ENCODE results near the gene SETX.
"Not testable (repeated sequence)": the region's sequence is repeated elsewhere in the genome, so short reads cannot be mapped to it uniquely, and the experiment has no call there.

SETX gene

GRCh38 chr9:132354637-132355355 is at the start of gene SETX:
TSS of gene SETX (minus strand) at chr9:132354986. CDS start at chr9:132349428, 5,558 bp downstream.
- peak; percentile 92 for DNase-seq

- DNase-seq = no peak
These were observed 49.6 kb upstream of the SETX start for GRCh38 chr9:132404228-132404881.

DNA sequence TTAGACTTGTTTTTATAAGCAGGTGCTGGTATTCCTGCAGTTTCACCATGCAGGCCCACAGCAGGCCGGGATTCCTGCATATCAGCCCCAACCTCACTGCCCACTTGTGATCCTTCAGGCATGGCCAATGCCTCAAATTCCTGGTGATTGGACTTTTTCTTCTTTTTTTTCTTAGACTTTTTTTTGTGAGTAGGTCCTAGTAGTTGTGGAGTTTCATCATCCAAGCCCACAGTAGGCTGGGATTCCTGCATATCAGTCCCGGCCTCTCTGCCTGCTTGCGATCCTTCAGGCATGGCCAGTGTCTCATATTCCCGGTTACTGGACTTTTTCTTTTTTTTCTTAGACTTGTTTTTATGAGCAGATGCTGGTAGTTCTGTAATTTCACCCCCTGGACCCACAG is 47.0 kb upstream of the SETX start:
- DNase-seq = no peak

DNA sequence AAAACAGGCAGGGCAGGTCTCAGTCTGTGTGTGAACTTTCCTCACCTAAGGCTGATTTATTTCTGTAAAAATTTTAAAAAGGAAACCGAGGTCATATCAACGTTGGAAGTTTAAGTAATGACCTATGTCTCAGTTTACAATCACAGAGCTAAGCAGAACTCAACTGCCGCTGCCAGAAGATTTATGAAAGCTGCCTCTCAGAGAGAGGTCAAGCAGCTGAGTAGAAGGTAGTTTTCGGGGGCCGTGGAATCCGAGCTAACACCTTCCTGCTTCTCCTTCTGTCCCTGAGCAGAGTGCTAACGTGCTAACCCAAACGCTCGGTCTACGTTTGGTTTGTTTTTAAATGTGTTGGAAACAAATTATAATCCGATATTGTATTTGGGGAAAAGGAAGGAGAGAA is 40.8 kb upstream of the SETX start:
- DNase-seq = no peak

- no peak for DNase-seq
These were observed 36.7 kb upstream of the SETX start for GRCh38 chr9:132391449-132391848.

DNA sequence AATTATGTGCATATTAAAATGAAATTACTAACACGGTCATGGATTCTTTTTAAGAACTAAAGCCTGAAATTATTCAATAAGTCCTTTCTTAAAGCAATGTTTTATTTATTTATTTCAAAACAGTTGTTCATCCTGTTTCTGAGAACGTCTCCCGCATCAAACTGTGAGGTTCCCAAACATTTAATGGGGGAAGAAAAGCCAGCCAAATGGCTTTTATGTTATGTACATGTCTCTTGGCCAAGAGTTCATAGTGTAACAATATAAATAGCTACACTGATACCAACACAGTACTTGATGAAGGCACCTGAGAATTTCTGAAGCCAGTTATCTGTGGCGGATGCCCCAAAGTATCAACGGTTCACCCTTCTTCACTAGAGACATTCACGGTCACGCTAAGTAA is 36.2 kb upstream of the SETX start:
- DNase-seq = no peak

DNA sequence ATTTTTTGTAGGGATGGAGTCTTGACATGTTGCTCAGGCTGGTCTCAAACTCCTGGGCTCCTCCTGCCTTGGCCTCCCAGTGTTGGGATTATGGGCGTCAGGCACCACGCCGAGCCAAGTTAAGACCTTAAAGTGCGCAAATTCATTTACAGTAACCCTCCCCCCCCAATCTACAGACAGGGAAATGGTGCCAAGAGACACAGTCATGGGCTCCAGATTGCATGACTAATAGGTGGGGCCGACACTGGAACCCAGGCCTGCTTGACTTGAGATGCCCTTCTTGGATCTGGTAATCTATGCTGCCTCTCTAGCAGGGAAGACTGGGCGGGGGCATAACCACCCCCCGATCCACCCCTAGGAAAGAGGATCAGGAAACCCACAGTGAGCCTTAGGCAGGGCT is 32.3 kb upstream of the SETX start:
- no peak for DNase-seq

GRCh38 chr9:132384376-132384775 is 29.6 kb upstream of the SETX start:
- DNase-seq = no peak

GRCh38 chr9:132383462-132383883 is 28.7 kb upstream of the SETX start:
- DNase-seq = no peak

- DNase-seq = no peak
These were observed 27.3 kb upstream of the SETX start for GRCh38 chr9:132381966-132382541.

GRCh38 chr9:132378416-132378815 is 23.6 kb upstream of the SETX start:
- not testable (repeated sequence) for DNase-seq

DNA sequence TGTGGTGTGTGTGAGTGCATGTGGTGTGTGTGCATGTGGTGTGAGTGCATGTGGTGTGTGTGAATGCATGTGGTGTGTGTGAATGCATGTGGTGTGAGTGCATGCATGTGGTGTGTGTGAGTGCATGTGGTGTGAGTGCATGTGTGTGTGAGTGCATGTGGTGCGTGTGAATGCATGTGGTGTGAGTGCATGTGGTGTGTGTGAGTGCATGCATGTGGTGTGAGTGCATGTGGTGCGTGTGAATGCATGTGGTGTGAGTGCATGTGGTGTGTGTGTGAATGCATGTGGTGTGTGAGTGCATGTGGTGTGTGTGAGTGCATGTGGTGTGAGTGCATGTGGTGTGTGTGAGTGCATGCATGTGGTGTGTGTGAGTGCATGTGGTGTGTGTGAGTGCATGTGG is 23.0 kb upstream of the SETX start:
- not testable (repeated sequence) for DNase-seq

- DNase-seq = no peak
These were observed 17.6 kb upstream of the SETX start for GRCh38 chr9:132372177-132373095.

- DNase-seq = no peak
These were observed 15.8 kb upstream of the SETX start for GRCh38 chr9:132370592-132370991.

- DNase-seq = no peak
These were observed 14.6 kb upstream of the SETX start for GRCh38 chr9:132369421-132369820.

GRCh38 chr9:132367613-132368313 is 13.0 kb upstream of the SETX start:
- DNase-seq = no peak

DNA sequence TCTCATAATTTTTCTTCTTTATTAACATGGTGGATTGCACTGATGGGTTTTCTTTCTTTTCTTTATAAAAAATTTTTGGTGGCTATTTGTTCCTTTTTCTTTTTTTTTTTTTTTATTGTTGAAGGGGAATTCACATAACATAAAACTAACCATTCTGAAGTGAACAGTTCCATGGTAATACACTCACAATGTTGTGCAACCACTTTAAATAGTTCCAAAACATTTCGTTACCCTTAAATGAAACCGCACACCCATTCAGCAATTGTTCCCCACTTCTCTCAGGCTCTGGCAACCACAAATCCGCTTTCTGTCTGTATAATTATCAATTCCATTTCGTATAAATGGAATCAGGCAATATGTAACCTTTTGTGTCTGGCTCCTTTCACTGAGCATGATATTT is 11.7 kb upstream of the SETX start:
- no peak for DNase-seq

DNA sequence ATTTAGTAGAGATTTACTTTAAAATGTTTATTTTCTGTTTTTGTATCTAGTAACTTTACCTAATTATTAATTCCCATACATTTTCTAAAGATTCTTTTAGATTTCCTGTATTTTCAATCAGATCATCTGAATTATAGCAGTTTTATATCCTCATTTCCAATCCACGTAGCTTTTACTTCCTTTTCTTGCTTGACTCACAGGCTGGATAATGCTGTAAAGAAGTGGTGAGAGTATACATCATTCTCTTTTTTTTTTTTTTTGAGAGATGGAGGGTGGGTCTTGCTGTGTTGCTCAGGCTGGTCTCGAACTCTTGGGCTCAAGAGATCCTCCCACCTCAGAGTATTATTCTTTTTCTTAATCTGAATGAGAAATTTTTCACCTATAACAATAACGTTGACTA is 11.2 kb upstream of the SETX start:
- no peak for DNase-seq

GRCh38 chr9:132364068-132364467 is 9.3 kb upstream of the SETX start:
- DNase-seq = no peak

GRCh38 chr9:132357764-132358163 is 3.0 kb upstream of the SETX start:
- DNase-seq = no peak

DNA sequence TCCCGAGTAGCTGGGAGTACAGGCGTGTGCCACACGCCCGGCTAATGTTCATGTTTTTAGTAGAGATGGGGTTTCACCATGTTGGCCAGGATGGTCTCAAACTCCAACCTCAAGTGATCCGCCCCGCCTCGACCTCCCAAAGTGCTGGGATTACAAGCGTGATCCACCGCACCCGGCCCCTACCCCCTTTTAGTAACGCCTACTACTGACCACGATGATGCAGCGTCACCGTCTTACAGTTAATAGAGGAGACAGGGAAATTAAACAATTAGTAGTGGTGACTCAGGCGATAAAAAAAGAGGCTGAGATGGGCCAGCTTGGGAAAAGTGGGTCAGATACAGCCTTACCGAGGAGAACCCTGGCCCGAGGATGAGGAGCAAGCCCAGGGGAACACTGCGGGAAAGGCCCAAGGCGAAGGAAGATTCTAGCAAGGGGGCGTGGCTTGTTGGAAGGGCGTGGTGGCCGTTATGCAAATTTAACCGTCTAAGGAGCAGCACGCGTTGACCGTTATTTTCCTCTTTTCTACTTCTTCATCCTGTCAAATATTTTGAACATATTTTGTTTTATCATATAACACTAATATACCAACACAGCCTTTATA is 1.6 kb upstream of the SETX start:
- DNase-seq = no peak

DNA sequence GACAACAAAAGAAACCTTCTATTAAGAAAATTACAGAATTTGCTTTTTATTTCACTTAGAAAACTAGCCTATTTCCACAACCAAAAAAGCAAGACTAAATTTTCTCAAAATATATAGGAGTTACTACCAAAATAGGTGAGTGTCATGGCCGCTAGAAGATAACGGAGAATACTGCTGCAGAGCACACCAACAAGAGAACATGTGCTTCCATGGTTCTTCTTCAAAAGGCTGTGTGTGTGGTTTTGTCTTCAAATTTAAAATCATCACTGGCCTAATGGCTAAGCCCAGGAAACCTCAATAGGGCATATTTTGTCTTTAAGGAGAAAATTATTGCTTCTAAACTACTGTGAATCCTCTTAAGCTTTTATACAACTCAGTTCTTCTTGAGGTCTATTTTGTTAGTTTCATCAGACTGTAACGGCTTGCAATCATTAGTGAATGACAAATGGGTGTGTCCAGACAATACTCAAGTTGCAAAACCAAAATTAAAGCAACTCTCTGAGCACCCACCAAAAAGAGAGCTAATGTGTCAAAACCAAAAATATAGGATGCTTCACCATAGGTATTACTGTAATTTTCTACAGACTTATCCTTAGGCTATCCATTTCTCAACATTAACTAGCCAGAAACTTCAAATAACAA is 3.3 kb downstream of the SETX start:
- no peak for DNase-seq
